Measurements from ENCODE around the gene NEK9.

The NEK9 gene

GRCh38 chr14:75096959-75097358, 29.9 kb downstream of the NEK9 start:
- TF ChIP-seq, protein P1, sequence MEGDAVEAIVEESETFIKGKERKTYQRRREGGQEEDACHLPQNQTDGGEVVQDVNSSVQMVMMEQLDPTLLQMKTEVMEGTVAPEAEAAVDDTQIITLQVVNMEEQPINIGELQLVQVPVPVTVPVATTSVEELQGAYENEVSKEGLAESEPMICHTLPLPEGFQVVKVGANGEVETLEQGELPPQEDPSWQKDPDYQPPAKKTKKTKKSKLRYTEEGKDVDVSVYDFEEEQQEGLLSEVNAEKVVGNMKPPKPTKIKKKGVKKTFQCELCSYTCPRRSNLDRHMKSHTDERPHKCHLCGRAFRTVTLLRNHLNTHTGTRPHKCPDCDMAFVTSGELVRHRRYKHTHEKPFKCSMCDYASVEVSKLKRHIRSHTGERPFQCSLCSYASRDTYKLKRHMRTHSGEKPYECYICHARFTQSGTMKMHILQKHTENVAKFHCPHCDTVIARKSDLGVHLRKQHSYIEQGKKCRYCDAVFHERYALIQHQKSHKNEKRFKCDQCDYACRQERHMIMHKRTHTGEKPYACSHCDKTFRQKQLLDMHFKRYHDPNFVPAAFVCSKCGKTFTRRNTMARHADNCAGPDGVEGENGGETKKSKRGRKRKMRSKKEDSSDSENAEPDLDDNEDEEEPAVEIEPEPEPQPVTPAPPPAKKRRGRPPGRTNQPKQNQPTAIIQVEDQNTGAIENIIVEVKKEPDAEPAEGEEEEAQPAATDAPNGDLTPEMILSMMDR (IDR thresholded peaks at IDR 0.05; ENCODE audit: low read depth, low read length, missing control alignments) = no peak
- DNase-seq (ENCODE audit: extremely low read depth, low read depth) = no peak
- H3K4me3 ChIP-seq (replicated peaks; ENCODE audit: low read depth, low read length) = no peak overlapping the region

- no peak for DNase-seq (ENCODE audit: extremely low read depth, low read depth)
- TF ChIP-seq, protein P1 (IDR thresholded peaks at IDR 0.05; ENCODE audit: low read depth, low read length, missing control alignments) = no peak
- H3K4me3 ChIP-seq (replicated peaks; ENCODE audit: low read depth, low read length) = no peak overlapping the region
These were observed 31.2 kb downstream of the NEK9 start for GRCh38 chr14:75095690-75096089.

DNA sequence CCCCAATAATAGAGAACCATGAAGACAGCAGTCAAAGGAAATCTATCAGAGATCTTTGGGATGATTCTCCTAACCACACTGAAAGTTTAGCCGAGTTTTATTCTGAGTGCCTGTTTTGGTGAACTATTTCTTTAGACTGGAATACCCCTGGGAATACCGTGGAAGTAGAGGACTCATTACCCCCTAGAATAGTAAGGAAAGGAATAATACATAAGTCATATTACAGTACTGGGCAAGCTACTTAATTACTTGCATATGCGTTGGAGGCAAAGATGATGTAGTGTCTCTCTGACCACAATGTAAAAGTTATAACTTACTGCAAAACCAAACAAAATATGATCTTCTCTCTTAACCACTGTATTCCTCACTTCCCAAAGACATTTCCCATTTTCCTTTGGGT, 32.0 kb downstream of the NEK9 start:
- TF ChIP-seq, protein P1 (IDR thresholded peaks at IDR 0.05; ENCODE audit: low read depth, low read length, missing control alignments) = no peak
- DNase-seq (ENCODE audit: extremely low read depth, low read depth) = no peak

DNA sequence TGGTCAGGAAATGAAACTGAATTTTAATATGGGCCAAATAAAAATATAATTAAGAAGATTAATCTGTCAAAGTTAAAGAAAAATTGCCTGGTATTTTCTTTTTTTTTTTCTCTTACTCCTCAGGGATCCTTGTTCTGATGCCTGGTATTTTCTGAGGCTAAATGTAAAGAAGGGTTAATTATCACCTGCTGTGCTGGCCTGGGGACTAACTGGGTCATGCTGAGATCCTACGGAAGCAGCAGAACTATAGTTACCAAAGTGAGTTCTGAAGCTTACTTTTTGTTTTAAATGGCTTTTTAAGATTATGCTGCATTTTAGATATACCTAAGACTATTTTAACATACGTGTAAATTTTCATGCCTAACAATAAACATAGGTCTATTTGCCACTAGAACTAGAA, 34.1 kb downstream of the NEK9 start:
- TF ChIP-seq, protein P1 (IDR thresholded peaks at IDR 0.05; ENCODE audit: low read depth, low read length, missing control alignments) = no peak
- H3K4me3 ChIP-seq (replicated peaks; ENCODE audit: low read depth, low read length) = no peak overlapping the region
- no peak for DNase-seq (ENCODE audit: extremely low read depth, low read depth)

More for the DNA sequence above, 32.0 kb downstream of the NEK9 start:
- no peak overlapping the region for H3K4me3 ChIP-seq (replicated peaks; ENCODE audit: low read depth, low read length)

- DNase-seq (ENCODE audit: extremely low read depth, low read depth) = no peak
- no peak overlapping the region for H3K4me3 ChIP-seq (replicated peaks; ENCODE audit: low read depth, low read length)
- TF ChIP-seq, protein P1 (IDR thresholded peaks at IDR 0.05; ENCODE audit: low read depth, low read length, missing control alignments) = no peak
These were observed 35.6 kb downstream of the NEK9 start for GRCh38 chr14:75091251-75091650.

DNA sequence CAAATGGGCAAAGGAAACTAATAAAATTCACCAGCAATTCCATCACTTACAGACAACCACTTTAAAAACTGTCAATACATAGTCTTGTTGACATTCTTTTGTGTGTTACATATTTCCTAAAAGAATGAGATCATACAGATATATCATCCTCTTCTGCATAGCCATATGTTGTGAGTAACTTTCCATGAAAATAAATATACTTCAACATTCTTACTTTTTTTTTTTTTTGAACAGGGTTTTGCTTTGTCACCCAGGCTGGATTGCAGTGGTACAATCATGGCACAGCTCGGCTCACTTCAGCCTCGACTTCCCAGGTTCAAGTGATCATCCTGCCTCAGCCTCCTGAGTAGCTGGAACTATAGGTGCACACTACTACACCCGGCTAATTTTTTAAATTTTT, 36.5 kb downstream of the NEK9 start:
- TF ChIP-seq, protein P1 (IDR thresholded peaks at IDR 0.05; ENCODE audit: low read depth, low read length, missing control alignments) = no peak
- DNase-seq (ENCODE audit: extremely low read depth, low read depth) = no peak
- no peak overlapping the region for H3K4me3 ChIP-seq (replicated peaks; ENCODE audit: low read depth, low read length)

Measured in HFF-Myc (cell line).